Lower lobe of right lung (tissue), 2 donors: ENCODE measurements around the gene CYP4F2. TPM values are rescaled to one million over a fixed set of nuclear protein-coding genes. Genes with fewer than 3 reads are reported as not detected.
A peak's percentile ranks its signal among the peaks of the same experiment; 100 is the strongest.

Source experiments
- ATAC-seq, 2 donors: fragments of 200-7000 bp; cut with Tn5 transposase; one replicate each; pipeline ENCODE4 v1.9.1; 2020 to 2022; ENCODE audit warnings: mild to moderate bottlenecking in 2 of 2, moderate library complexity in 2 of 2
- DNase-seq: peaks from one replicate; pipeline ENCODE4 v3.0.0-alpha.2; 2020
- H3K27ac ChIP-seq: fragments of 200-600 bp; one replicate; pipeline ENCODE4 v1.8.0; 2022
- H3K27me3 ChIP-seq: fragments of 200-600 bp; one replicate; pipeline ENCODE4 v1.8.0; 2022; ENCODE audit warnings: low read depth
- H3K36me3 ChIP-seq: fragments of 200-600 bp; one replicate; pipeline ENCODE4 v1.8.0; 2022; ENCODE audit warnings: mild to moderate bottlenecking
- H3K4me1 ChIP-seq: fragments of 200-600 bp; one replicate; pipeline ENCODE4 v1.8.0; 2022
- H3K4me3 ChIP-seq: fragments of 200-600 bp; one replicate; pipeline ENCODE4 v1.8.0; 2022; ENCODE audit warnings: mild to moderate bottlenecking
- H3K9me3 ChIP-seq: fragments of 200-600 bp; one replicate; pipeline ENCODE4 v1.8.0; 2022
- intact Hi-C: fragments of 100-400 bp; cut with DNase I; formaldehyde crosslinking; loops from one replicate; pipeline ENCODE4 v1.11.0; 2022
- total RNA-seq: library from RNA; stranded (reverse); fragmentation: NEBNext Ultra II Directional; extraction: Animal tissue kit (Norgen Biotek cat#: 25700); gene quantifications from one replicate; pipeline ENCODE4 v1.2.1, GENCODE V29; 2021
- TF ChIP-seq, protein P1 (sequence below): fragments of 200-600 bp; IDR thresholded peaks from one replicate; pipeline ENCODE4 v1.8.0; 2022; ENCODE audit warnings: antibody characterized with exemption, mild to moderate bottlenecking
- donor health status: DM: no; HTN: yes; CAD: no; lungs with severe emphysema.

The CYP4F2 gene
- total RNA-seq, 1 donor from 2014 or later: not detected

DNA sequence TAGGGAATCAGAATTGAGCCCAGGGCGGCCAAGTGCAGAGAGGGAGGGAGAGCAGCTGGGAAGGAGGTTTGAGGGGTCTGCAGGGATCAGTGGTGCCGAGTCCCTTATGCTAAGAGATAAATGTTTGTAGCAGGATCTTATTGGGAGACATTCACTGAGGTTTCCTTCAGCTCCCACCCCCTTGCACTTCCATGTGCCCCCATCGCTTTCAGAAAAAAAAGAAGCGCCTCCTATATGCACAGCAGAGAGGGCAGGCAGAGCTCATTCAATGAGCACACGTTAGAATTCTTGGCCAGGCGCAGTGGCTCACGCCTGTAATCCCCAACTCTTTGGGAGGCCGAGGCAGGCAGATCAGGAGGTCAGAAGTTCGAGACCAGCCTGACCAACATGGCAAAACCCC lies 28.0 kb downstream of the CYP4F2 start:
- no peak for DNase-seq
- intact Hi-C loops: no loop called here
- Histone ChIP-seq H3K27ac (no peak overlapping the region), H3K9me3 (no peaks in the 10 kb centered on the region), H3K4me3 (no peak overlapping the region), H3K27me3 (peaks cover 14% of the 10 kb centered on the region), H3K36me3 (no peaks in the 10 kb centered on the region), H3K4me1 (no peaks in the 10 kb centered on the region)
- no peak for ATAC-seq
- TF ChIP-seq, protein P1, sequence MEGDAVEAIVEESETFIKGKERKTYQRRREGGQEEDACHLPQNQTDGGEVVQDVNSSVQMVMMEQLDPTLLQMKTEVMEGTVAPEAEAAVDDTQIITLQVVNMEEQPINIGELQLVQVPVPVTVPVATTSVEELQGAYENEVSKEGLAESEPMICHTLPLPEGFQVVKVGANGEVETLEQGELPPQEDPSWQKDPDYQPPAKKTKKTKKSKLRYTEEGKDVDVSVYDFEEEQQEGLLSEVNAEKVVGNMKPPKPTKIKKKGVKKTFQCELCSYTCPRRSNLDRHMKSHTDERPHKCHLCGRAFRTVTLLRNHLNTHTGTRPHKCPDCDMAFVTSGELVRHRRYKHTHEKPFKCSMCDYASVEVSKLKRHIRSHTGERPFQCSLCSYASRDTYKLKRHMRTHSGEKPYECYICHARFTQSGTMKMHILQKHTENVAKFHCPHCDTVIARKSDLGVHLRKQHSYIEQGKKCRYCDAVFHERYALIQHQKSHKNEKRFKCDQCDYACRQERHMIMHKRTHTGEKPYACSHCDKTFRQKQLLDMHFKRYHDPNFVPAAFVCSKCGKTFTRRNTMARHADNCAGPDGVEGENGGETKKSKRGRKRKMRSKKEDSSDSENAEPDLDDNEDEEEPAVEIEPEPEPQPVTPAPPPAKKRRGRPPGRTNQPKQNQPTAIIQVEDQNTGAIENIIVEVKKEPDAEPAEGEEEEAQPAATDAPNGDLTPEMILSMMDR: no peak

- DNase-seq: no peak
Measured at GRCh38 chr19:15869109-15869555, 28.7 kb downstream of the CYP4F2 start.

DNA sequence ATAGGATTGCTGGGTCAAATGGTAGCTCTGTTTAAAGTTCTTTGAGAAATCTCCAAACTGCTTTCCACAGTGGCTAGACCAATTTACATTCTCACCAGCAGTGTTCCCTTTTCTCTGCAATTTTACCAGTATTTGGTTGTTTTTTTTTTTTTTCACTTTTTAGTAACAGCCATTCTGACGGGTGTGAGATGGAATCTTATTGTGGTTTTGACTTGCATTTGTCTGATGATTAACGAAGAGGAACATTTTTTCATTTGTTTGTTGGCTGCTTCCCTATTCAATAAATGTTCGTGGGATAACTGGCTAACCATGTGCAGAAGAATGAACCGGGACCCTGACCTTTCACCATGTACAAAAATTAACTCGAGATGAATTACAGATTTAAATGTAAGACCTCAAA lies 31.2 kb downstream of the CYP4F2 start:
- Histone ChIP-seq H3K36me3 (no peaks in the 10 kb centered on the region), H3K27ac (no peak overlapping the region), H3K9me3 (no peaks in the 10 kb centered on the region), H3K4me1 (no peaks in the 10 kb centered on the region), H3K27me3 (peaks cover 14% of the 10 kb centered on the region), H3K4me3 (no peak overlapping the region)
- DNase-seq (no peak), ATAC-seq (no peak)
- intact Hi-C loops: no loop called here
- TF ChIP-seq, protein P1: no peak

More at GRCh38 chr19:15869109-15869555, 28.7 kb downstream of the CYP4F2 start:
- no peaks in the 10 kb centered on the region for H3K9me3 ChIP-seq
- TF ChIP-seq, protein P1: peak; percentile 69
- intact Hi-C loops: no loop called here
- no peak overlapping the region for H3K4me3 ChIP-seq
- no peak overlapping the region for H3K27ac ChIP-seq
- peak; percentile 92 to 94 for ATAC-seq
- peaks cover 14% of the 10 kb centered on the region for H3K27me3 ChIP-seq
- no peaks in the 10 kb centered on the region for H3K4me1 ChIP-seq
- no peaks in the 10 kb centered on the region for H3K36me3 ChIP-seq

DNA sequence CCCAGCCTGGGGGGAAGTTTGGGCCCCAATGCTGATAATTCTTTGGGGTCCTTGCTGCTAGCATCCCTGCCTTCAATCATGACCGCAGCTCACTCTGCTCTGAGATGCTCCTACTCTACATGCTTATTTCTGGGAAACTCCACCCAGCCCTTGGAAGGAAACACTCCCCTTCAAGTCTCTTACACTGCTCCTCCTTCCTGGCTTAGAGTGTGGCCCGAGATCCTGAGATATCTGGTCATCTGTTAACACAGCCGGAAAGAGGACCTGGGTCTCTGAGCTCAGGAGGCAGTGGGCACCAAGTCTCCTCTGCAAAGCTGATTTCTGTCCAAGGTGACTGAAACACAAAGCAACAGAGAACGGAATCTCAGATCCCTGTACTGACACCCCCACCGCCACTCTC lies 33.0 kb downstream of the CYP4F2 start:
- ATAC-seq (no peak), DNase-seq (no peak)
- Histone ChIP-seq H3K36me3 (no peaks in the 10 kb centered on the region), H3K27me3 (peaks cover 5% of the 10 kb centered on the region), H3K4me3 (no peak overlapping the region), H3K9me3 (no peaks in the 10 kb centered on the region), H3K4me1 (no peaks in the 10 kb centered on the region), H3K27ac (no peak overlapping the region)
- TF ChIP-seq, protein P1: no peak
- intact Hi-C loops: no loop called here

DNA sequence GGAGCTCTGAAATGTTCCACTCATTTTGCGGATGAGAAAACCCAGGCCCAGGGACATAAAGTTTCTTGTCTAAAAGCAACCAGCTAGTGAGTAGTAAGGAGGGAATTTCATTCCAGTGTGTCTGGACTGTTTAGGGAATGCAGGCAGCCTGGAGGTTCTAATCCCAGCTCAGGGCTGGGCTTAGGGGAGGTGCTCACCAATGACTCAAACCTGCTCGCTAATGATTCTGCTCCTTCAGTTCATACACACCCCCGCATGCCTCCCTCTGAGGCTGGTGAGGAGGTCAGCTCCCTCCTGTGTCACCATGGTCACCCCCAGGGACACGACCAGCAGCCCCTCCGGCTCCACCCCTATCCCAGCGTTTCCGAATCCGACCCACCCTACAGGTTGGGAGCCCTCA lies 34.6 kb downstream of the CYP4F2 start:
- H3K36me3 ChIP-seq: no peaks in the 10 kb centered on the region
- intact Hi-C loops: no loop called here
- DNase-seq (no peak), ATAC-seq (peak in 1 of 2 donors; percentile 19)
- H3K27ac ChIP-seq: no peak overlapping the region
- no peaks in the 10 kb centered on the region for H3K9me3 ChIP-seq
- TF ChIP-seq, protein P1: no peak
- H3K4me3 ChIP-seq: no peak overlapping the region
- H3K4me1 ChIP-seq: no peaks in the 10 kb centered on the region
- peaks cover 5% of the 10 kb centered on the region for H3K27me3 ChIP-seq

DNA sequence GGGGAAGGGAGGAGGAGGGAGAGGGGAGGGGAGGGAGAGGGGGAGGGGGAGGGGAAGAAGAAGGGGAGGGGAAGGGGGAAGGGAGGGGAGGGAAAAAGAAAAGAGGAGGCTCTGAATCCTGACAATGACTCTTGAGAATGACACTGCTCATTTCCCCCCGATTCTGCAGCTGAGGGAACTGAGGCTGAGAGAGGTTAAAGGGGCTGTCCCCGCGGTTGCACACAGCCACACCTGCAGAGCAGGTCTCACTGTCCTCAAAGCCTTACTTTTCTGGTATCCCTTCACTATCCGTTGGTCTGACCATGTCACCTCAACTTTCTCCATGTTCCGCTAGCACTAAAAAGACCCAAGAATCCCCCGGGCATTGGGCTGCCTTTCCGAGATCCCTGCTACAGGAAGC lies 35.4 kb downstream of the CYP4F2 start:
- Histone ChIP-seq H3K36me3 (no peaks in the 10 kb centered on the region), H3K4me3 (no peak overlapping the region), H3K27me3 (peaks cover 5% of the 10 kb centered on the region), H3K4me1 (no peaks in the 10 kb centered on the region), H3K27ac (no peak overlapping the region), H3K9me3 (no peaks in the 10 kb centered on the region)
- intact Hi-C loops: no loop called here
- ATAC-seq: no peak
- TF ChIP-seq, protein P1: no peak
- DNase-seq: no peak
